A673 (cell line): ENCODE results near the gene ZBTB20. TPM values are rescaled to one million over a fixed set of nuclear protein-coding genes. Genes with fewer than 3 reads are reported as not detected.

Experiments used
- BruUV-seq: library from RNA; stranded (reverse); fragments of 400-500 nt; replicated peaks from 2 replicates; lab custom pipeline; 2021; lab: Mats Ljungman, UMichigan
- CTCF ChIA-PET: fragments of 300-600 bp; sonication (Branson Sonifier 250); formaldehyde crosslinking; loops from one replicate; lab custom pipeline; 2022; ENCODE audit warnings: antibody characterized with exemption; lab: Charles Lee
- POLR2A ChIA-PET: fragments of 300-600 bp; sonication (Branson Sonifier 250); formaldehyde crosslinking; loops from one replicate; lab custom pipeline; 2022; ENCODE audit warnings: antibody characterized with exemption; ENCODE audit not compliant: low non-redundant PET; lab: Charles Lee
- DNase-seq: peaks from one replicate; pipeline ENCODE4 v3.0.0-alpha.2; 2015; ENCODE audit warnings: low spot score
- H3K27ac ChIP-seq: fragments of 200-600 bp; sonication (generic); 2 replicates; pipeline ENCODE4 v1.5.1; 2016; ENCODE audit warnings: mixed run types, low read depth, mild to moderate bottlenecking, mixed read lengths, antibody characterized with exemption, low read length; ENCODE audit not compliant: poor library complexity, severe bottlenecking
- H3K27me3 ChIP-seq: fragments of 200-600 bp; sonication (generic); replicated peaks from 2 replicates; pipeline ENCODE4 v1.6.1; 2017; ENCODE audit warnings: mixed run types, low read depth, mild to moderate bottlenecking, mixed read lengths, antibody characterized with exemption, low read length; ENCODE audit not compliant: insufficient read depth, poor library complexity
- H3K36me3 ChIP-seq: fragments of 200-600 bp; sonication (generic); 2 replicates; pipeline ENCODE4 v1.6.1; 2016; ENCODE audit warnings: mixed run types, mild to moderate bottlenecking, mixed read lengths, antibody characterized with exemption, low read length; ENCODE audit not compliant: insufficient read depth, poor library complexity, severe bottlenecking
- H3K4me1 ChIP-seq: fragments of 200-600 bp; sonication (generic); 2 replicates; pipeline ENCODE4 v1.6.1; 2017; ENCODE audit warnings: mixed run types, mild to moderate bottlenecking, mixed read lengths, antibody characterized with exemption, low read length; ENCODE audit not compliant: insufficient read depth, poor library complexity, severe bottlenecking
- H3K4me3 ChIP-seq: fragments of 200-600 bp; sonication (generic); 2 replicates; pipeline ENCODE4 v1.5.1; 2016; ENCODE audit warnings: low read depth, mixed run types, mild to moderate bottlenecking, mixed read lengths, low read length; ENCODE audit not compliant: poor library complexity, severe bottlenecking
- H3K9me3 ChIP-seq: fragments of 200-600 bp; sonication (generic); 2 replicates; pipeline ENCODE4 v1.6.1; 2016; ENCODE audit warnings: mixed run types, low read depth, mild to moderate bottlenecking, mixed read lengths, antibody characterized with exemption, low read length; ENCODE audit not compliant: poor library complexity, severe bottlenecking
- EZH2 ChIP-seq: fragments of 200-600 bp; sonication (generic); IDR thresholded peaks from 2 replicates; pipeline ENCODE4 v1.6.1; 2017; ENCODE audit warnings: borderline replicate concordance, low read depth, mild to moderate bottlenecking, mixed read lengths, antibody characterized with exemption, low read length; ENCODE audit not compliant: poor library complexity, severe bottlenecking
- intact Hi-C: fragments of 100-400 bp; cut with micrococcal nuclease; formaldehyde crosslinking; loops from one replicate; pipeline ENCODE4 v1.10.0; 2022; ENCODE audit not compliant: unreplicated experiment
- total RNA-seq: library from RNA; stranded (reverse); gene quantifications from 2 replicates; pipeline ENCODE4 v1.2.3, GENCODE V29; 2021
- TF ChIP-seq, protein P1 (sequence below): fragments of 300-800, 200-600 bp; sonication (generic); conservative IDR thresholded peaks from 2 replicates; pipeline ENCODE4 v1.5.1; 2017; ENCODE audit warnings: low read depth, mild to moderate bottlenecking, antibody characterized with exemption, low read length, moderate library complexity, mixed read lengths

The ZBTB20 gene
- total RNA-seq, 1 experiment from 2014 or later: 13.5 TPM

DNA sequence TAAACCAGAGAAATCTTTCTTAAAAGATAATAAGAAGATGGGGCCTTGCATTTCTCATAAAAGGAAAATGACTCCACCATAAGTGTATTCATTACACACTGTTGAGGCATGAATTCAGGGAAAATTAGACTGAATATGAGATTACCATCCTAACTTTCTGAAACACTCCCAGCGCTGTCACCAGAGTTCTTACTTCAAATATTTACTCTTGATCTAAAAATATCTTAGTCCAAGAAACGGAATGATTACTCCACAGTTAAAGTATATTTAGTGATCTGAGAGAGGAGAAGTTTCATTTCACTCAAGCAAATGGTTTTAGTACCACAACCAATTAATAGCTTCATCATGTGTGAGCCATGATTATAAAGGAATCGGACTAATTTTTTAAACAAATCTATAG lies 300.3 kb downstream of the ZBTB20 start:
- DNase-seq: no peak
- Histone ChIP-seq H3K4me1 (peaks cover 15% of the 10 kb centered on the region), H3K4me3 (no peak overlapping the region), H3K27ac (no peak overlapping the region), H3K36me3 (no peaks in the 10 kb centered on the region), H3K27me3 (no peaks in the 10 kb centered on the region), H3K9me3 (no peaks in the 10 kb centered on the region)
- BruUV-seq: no TSS peak
- POLR2A ChIA-PET: no interaction called here
- no peak for TF ChIP-seq EZH2
- TF ChIP-seq, protein P1, sequence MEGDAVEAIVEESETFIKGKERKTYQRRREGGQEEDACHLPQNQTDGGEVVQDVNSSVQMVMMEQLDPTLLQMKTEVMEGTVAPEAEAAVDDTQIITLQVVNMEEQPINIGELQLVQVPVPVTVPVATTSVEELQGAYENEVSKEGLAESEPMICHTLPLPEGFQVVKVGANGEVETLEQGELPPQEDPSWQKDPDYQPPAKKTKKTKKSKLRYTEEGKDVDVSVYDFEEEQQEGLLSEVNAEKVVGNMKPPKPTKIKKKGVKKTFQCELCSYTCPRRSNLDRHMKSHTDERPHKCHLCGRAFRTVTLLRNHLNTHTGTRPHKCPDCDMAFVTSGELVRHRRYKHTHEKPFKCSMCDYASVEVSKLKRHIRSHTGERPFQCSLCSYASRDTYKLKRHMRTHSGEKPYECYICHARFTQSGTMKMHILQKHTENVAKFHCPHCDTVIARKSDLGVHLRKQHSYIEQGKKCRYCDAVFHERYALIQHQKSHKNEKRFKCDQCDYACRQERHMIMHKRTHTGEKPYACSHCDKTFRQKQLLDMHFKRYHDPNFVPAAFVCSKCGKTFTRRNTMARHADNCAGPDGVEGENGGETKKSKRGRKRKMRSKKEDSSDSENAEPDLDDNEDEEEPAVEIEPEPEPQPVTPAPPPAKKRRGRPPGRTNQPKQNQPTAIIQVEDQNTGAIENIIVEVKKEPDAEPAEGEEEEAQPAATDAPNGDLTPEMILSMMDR: no peak
- intact Hi-C loops: no loop called here
- CTCF ChIA-PET: no interaction called here

- H3K27me3 ChIP-seq: no peaks in the 10 kb centered on the region
- intact Hi-C loops: no loop called here
- TF ChIP-seq EZH2: no peak
- TF ChIP-seq, protein P1: no peak
- H3K27ac ChIP-seq: no peak overlapping the region
- DNase-seq: no peak
- no TSS peak for BruUV-seq
- ChIA-PET POLR2A (no interaction called here), CTCF (no interaction called here)
- peaks cover 15% of the 10 kb centered on the region for H3K4me1 ChIP-seq
- H3K36me3 ChIP-seq: no peaks in the 10 kb centered on the region
- no peaks in the 10 kb centered on the region for H3K9me3 ChIP-seq
- H3K4me3 ChIP-seq: no peak overlapping the region
Measured at GRCh38 chr3:114846252-114846651, 300.8 kb downstream of the ZBTB20 start.

DNA sequence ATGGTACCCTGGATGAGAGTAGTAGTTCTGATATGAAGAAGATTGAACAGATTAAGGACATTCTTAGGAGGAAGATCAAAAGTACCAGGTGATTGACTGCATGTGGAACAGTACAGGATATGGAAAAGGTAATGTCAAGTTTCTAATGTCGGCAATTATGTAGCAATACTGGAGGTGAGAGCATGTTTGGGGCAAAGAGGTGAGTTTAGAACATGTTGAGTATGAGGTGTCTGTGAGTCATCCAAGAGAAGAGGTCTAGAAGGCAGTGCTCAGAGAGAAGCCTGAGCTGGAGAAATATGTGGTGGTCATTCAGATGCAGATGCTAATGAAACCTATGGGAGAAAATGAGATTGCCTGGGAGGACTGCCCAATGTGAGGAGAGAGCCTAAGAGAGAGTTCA lies 305.6 kb downstream of the ZBTB20 start:
- Histone ChIP-seq H3K4me1 (no peaks in the 10 kb centered on the region), H3K27me3 (no peaks in the 10 kb centered on the region), H3K9me3 (no peaks in the 10 kb centered on the region), H3K4me3 (no peak overlapping the region), H3K27ac (no peak overlapping the region), H3K36me3 (no peaks in the 10 kb centered on the region)
- DNase-seq: no peak
- CTCF ChIA-PET: no interaction called here
- TF ChIP-seq, protein P1: no peak
- TF ChIP-seq EZH2: no peak
- intact Hi-C loops: no loop called here
- BruUV-seq: no TSS peak
- POLR2A ChIA-PET: no interaction called here
